ENCODE measurements around the gene IL15RA. TPM values are rescaled to one million over a fixed set of nuclear protein-coding genes. Genes with fewer than 3 reads are reported as not detected.
"Not testable (repeated sequence)": the region's sequence is repeated elsewhere in the genome, so short reads cannot be mapped to it uniquely, and the experiment has no call there.

The IL15RA gene
- polyA plus RNA-seq, 4 donors = 1.8 to 2.4 (median 2.2) TPM

DNA sequence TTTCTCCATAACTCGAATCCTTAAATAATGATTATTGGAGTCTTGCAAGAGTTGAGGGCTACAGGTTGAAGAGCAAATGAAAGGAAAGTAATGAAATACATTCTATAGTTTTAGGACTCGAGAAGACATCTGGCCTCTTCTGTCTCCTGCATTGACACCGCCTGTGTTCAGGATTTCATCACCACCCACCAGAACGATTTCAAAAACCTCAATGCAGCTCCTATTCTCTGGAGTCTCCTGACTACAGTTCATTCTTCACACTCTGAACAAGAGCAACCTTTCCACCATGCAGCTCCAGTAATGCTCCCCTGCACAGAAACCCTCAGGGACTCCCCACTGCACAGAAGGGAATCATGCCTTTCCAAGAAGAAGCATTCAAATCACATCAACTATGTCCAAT lies 5.5 kb downstream of the IL15RA start:
- DNase-seq (ENCODE audit: low read depth in 4 of 4, low spot score in 2 of 4) = no peak

DNA sequence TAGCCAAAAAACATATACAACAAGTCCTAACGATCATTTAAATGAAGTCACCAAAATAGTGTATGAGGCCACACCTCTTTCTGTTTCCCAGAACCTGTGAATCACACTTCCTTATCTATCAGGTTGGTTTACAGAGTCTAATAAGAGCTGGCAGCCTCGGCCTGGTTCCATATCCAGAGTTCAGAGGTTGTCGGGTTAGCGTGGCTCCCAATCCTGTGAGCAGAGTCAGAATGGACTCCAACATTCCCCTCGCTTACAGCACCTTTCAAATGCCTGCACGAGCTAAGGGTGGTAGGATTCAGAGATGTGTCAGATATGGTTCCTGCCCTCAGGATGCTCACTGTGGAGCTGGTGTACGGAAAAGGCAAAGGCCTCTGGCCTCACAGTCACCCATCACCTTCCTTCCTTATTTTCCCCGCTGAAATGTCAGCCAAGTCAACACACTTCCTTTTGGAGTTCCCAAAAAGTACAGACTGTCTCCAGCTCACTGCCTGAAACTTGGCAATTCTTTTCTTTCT lies 6.0 kb downstream of the IL15RA start:
- no peak for DNase-seq (ENCODE audit: low read depth in 4 of 4, low spot score in 2 of 4)

DNA sequence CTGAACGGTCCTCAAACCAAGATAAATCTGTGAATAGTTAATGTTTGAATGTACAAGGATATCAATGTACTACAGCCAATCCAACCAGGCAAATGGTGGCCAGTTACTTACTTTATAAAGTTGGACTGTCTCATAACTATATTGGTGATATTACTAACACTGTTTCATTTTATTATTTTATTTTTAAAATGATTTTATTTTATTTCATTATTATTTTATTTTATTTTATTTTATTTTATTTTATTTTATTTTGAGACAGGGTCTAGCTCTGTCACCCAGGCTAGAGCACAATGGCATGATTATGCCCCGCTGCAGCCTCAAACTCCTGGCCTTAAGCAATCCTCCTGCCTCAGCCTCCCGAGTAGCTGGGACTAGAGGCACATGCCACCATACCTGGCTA lies 6.8 kb downstream of the IL15RA start:
- no peak for DNase-seq (ENCODE audit: low read depth in 4 of 4, low spot score in 2 of 4)

DNA sequence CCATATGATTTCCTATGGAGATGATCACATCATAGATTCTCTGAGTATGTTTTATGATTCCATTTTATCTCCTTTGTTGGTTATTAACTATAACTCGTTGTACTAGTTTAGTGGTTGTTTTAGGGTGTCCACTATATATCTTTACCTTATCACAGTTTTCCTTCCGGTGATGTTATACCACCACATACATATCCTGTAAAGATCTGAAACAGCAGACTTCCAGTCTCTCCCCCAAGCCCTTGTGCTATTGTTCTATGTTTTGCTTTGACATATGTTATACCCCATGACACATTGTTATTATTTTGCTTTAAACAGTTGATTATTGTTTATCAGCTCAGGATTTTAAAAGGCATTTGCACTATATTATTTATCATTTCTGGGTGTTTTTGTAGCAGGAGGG lies 7.3 kb downstream of the IL15RA start:
- DNase-seq (ENCODE audit: low read depth in 4 of 4, low spot score in 2 of 4) = no peak

DNA sequence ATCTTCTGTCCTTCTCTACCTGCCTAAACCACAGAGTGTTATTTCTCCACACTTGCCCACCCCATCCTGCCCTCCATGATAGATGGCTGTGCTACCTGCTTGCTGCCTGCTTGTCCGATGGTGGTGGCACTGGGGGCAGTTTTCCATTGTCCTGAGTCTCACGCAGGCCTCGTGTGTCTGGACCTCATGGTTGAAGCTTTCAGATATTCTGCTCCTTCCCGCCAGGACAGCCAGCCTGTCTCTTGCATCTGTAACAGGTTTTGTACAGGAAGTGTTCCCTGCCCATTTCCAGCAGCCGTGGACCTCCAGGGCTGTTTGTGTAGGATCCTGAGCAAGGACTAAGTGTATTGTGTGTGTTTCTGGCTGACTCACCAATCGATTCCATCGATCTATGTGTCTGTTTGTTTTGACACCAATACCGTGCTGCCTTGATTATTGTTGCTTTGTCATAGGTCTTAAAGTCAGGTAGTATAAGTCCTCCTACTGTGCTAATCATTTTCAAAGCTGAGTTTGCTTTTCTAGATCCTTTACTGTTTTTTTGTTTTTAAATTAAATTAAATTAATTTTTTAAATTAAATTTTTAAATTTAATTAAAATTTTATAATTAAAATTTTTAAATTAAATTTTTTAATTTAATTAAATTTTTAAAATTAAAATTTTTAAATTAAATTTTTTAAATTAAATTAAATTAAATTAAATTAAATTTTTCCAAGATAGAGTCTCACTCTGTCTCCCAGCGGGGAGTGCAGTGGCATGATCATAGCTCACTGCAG lies 8.5 kb downstream of the IL15RA start:
- no peak for DNase-seq (ENCODE audit: low read depth in 4 of 4, low spot score in 2 of 4)

DNA sequence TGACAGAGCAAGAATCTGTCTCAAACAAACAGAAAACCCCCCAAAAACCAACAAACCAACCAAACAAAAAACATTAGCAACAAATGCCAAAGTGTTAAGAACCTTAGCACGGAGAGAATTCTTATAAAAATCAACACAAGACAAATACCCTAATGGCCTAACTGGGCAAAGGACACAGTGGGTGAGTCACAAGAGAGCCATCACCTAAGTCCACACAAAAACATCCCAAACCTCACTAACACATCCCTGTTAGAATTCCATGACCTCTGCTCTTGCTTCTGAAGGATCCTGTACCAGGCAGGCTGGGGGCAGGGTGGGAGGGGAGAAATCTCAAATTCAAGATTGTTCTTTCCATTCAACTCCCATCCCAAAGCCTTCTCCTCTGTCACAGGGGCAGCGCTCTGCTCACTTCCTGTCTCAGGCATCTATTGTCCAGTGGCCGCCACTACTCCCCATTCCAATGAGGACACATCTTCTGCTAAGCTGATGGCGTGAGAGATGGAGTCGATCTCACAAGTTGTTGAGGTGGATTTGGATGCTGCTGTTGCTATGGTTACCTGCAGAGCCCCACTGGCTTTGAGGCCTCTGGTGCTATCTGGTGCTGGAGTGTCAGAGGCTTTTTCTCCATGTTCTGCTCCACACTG lies 9.2 kb downstream of the IL15RA start:
- no peak for DNase-seq (ENCODE audit: low read depth in 4 of 4, low spot score in 2 of 4)

DNA sequence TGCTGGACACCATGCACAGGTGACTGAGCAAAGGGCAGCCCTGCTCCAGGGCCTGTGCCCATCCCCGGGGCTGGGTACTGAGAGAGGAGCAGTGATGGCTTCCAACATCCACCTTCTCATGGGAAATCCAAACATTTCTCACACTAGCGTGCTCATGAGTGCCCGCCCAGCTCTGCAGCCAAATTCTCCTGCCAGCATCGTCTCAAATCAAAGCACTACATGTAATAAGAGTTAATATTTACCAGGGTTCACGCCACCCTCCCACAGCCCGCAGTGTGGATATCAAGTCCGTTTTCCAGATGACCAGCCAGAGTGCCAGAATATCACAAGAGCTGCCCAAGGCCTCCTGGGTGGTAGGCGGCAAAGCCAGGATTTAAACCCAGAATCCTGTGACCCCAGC lies 12.1 kb downstream of the IL15RA start:
- DNase-seq (ENCODE audit: low read depth in 4 of 4, low spot score in 2 of 4) = no peak

DNA sequence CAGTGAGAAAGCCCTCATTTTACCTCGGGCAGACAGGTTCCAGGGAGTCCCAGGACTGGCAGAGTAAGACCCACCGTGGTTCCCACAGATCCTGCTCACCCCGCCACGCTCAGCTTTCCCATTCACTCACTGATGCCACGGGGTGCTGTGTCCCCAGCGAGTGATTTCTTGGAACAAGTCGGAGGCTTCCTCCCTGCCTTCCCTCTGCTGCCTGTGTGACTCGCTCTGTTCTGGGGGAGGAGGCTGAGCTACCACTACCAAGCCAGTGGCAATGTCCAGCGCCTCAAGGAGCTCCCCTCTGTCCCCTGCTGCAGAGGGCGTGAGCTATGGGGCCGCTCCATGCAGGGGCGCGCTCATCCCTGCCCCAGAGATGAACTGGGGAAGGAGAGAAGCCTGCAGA lies 12.6 kb downstream of the IL15RA start:
- DNase-seq (ENCODE audit: low read depth in 4 of 4, low spot score in 2 of 4) = no peak

DNA sequence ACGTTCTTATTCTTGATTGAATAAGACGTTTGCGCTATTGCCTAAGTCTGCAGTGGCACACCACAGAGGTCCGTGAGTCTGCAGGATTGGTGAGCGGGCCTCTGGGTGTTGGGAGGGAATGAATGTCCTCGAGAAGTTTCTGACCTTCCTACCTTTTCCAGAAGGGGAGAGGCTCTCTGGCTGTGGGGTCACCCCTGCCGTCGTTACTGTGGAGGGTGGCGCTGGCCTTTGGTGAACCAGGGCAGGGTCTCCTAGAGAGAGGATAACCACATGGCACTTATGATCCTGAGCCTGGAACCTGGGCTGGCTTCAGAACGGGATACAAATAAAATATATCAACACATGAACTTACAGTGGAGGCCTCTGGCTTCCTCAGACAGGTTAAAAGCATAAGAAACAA lies 13.8 kb downstream of the IL15RA start:
- DNase-seq (ENCODE audit: low read depth in 4 of 4, low spot score in 2 of 4) = no peak

DNA sequence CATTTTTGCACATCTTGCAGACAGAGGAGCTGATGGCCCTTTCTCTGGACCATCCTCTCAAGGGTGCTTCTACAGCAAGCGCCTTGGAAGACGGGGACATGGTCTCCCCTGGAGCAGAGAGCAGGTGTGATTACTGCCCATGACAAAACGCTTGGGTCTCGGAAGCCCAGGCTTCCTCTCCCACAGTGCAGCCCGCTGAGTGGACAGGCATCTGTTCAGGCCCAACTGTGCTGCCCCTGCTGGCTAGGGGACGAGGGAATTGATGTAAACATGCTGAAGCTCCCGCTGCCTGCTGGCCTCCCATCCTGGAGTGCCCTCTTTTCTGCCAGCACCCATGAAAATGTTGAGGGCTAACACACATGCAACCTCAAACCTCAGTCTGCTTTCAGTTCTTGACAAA lies 14.3 kb downstream of the IL15RA start:
- DNase-seq (ENCODE audit: low read depth in 4 of 4, low spot score in 2 of 4) = no peak

DNA sequence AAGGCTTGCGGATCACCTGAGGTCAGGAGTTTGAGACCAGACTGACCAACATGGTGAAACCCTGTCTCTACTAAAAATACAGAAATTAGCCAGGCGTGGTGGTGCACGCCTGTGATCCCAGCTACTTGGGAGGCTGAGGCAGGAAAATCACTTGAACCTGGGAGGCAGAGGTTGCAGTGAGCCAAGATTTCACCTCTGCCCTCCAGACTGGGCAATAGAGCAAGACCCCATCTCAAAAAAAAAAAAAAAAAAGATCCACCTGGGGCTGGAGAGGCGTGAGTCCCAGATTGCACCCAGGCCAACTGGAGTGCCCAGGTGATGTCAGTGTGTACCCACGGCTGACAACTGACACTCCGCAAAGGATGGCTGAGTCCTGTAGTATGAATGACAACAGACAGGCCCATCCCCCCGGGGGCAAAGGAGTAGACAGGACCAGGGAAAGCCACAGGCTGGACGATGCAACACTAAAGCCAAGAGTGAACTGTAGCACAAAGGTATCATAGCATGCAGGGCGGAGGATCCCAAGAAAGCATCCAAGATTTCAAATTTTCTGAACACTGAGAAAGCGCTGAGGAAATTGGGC lies 14.9 kb downstream of the IL15RA start:
- not testable (repeated sequence) for DNase-seq (ENCODE audit: low read depth in 4 of 4, low spot score in 2 of 4)

DNA sequence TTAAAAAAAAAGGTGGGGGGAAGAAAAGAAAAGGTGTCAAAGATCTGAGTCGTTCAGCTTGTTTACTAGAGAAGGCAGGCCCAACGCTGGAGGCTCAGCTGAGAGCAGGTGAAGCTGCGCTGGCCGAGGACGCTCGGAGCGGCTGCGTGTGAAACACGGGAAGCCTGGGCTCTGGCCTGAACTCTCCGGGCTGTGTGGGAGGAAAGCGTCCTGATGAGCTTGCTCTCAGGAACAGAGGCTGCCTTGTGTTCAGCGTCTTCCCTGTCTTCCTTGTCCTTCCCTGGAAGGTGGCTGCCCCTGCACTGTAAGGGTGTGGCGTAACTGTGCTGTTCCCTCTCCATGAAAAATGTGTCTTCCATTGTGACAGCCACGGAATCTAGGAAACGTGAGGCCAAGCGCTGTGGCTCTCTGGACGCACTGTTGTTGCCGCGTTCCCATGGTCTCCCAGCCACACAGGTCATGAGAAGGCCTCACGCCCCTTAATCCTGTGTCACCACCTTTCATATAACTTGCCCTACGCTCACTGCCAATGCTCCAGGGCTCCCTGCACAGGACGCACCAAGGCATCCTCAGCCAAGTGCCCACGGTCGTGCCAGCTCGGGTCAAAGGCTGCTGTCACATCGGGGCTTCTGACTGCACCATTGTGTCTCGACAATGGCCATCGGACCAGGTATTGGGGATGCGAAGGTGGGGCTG lies 15.8 kb downstream of the IL15RA start:
- DNase-seq (ENCODE audit: low read depth in 4 of 4, low spot score in 2 of 4) = no peak

DNA sequence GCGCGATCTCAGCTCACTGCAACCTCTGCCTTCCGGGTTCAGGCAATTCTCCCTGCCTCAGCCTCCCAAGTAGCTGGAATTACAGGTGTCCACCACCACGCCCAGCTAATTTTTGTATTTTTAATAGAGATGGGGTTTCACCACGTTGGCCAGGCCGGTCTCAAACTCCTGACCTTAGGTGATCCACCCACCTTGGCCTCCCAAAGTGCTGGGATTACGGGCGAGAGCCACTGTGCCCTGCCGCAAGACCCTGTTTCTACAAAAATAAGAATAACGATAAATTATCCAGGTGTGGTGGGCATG lies 16.4 kb downstream of the IL15RA start:
- not testable (repeated sequence) for DNase-seq (ENCODE audit: low read depth in 4 of 4, low spot score in 2 of 4)

DNA sequence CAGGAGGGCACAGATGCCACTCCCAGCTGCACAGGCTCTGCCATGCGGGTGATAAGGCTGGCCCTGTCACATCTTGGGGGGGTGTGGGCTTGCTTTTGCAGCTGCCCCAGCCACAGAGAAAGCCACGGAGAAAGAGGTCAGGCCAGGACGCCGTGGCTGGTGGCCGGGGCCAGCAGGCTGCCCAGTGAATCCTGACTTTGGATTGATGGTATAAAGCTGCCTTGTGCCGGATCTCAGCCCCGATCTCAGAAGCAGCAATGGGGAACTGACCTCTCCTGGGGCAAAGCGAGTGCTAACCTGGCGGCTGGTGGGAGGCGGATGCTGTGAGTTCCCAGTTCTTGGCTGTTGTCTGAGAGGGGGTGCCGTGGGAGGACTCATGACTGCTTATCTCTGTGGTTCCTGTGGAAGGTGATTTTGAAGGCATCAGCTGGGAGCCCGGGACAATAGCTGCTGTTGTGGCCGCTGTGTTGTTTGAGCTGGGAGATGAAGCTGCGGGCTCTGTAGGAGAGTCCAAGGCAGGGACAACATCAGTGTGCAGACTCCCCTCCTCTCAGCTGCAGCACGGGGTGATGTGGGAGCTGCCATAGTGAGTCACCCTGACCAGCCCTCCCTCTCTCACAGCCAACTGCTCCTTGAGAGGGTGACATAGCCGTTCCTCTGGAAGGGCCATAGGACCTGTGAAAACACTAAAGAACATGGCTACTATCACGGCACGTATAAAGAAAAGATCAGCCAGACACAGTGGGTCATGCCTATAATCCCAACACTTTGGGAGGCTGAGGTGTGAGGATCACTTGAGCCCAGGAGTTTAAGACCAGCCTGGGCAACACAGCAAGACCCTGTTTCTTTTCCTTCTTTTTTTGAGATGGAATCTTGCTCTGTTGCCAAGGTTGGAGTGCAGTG lies 17.0 kb downstream of the IL15RA start:
- DNase-seq (ENCODE audit: low read depth in 4 of 4, low spot score in 2 of 4) = no peak

DNA sequence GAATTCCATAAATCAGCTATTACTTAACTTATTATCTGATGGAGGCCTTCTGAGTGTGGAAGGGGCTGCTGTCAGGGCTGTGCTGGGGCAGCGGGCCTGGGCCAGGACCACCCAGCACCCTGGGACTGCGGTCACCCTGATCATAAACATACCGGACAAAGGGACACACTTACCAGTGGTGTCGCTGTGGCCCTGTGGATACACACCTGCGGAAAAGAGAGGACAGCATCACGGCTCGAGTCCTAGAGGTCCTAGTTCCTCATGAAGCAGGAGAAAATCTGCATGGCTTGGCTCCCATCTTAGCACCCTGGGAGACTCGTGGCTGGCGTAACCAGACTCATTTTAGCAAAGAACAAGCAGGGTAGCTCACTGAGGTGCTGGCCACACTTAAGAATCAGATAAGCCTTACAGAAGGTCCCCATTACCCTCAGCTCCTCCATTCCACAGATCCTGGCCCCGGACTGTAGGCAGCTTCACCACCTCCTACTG lies 17.7 kb downstream of the IL15RA start:
- DNase-seq (ENCODE audit: low read depth in 4 of 4, low spot score in 2 of 4) = no peak

DNA sequence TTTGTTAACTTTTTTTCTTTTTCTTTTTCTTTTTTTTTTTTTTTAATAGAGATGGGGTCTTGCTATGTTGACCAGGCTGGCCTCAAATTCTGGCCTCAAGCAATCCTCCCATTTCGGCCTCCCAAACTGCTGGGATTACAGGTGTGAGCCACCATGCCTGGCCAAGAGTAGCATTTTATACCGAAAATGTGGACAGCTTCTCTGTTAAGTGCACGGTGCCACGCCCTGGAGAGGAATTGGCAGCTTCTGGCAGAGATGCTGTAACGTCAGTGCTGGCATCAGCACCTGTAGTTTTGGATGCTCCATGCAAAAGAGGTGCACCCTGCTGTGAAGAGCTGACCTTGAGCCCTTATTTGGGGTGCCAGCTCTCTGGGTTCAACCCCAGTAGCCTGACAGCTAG lies 18.2 kb downstream of the IL15RA start:
- no peak for DNase-seq (ENCODE audit: low read depth in 4 of 4, low spot score in 2 of 4)

DNA sequence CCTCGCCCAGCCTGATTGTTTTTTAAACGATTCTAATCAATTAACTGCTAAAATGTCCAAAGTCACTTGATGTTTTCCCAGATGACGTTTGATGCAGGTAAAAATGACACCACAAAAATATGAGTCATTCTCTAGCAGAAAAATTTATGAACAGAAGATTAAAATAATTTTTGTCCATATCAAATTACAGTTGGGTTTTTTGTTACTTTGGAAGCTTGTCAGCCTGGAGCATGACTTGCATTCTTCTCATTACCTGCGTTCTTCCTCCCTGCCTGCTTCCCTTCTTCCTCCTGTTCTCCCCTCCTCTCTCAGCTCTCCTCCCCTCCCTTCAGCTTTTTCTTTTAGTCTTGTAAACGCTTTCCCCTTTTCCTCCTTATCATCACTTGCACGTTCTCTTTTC lies 18.7 kb downstream of the IL15RA start:
- DNase-seq (ENCODE audit: low read depth in 4 of 4, low spot score in 2 of 4) = no peak

DNA sequence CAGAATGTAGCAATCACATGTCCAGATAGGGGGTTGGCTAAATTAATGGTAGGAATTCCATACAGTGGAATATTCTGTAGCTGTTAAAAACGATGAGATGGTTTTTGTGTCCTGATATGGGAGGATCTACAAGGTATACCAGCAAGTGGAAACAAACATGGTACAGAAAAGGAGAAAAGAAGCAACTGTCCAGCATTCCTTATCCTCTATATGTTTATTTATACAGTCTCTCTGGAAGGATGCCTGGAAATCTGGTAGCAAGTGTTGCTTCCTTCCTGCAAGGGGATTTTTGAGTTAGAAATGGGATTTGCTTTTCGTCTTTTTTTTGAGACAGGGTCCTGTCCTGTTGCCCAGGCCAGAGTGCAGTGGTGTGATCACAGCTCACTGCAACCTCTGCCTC lies 19.3 kb downstream of the IL15RA start:
- no peak for DNase-seq (ENCODE audit: low read depth in 4 of 4, low spot score in 2 of 4)

DNA sequence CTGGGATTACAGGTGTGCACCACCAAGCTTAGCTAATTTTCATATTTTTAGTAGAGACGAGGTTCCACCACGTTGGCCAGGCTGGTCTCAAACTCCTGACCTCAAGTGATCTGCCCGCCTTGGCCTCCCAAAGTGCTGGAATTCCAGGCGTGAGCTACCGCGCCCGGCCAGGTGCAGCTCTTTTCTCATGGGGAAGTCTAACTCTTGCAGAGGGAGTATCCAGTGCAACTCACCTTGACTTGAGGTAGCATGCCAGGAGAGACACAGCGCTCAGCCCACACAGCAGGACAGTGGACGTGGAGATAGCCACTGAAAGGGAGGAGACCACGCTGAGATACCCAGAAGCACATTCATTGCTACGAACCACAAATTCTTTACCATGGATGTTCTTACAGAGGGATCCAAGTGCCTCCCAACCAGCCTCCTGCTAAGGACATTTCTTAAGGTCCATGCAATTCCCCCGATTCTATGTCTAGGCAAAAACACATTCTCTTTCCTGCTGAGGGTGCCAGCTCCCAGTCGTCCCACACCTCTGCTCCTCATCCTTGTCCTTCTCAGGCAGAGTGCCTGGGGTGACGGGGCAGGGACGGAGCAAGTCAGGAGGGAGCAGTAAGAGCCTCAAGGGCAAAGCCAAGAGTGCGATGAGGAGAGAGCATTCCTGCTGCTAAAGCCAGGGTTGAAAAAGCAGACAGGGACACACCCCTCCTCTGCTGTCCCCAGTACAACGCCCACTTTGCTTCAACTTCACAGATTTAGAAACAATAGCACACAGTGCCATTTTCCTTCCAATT lies 21.0 kb downstream of the IL15RA start:
- DNase-seq (ENCODE audit: low read depth in 4 of 4, low spot score in 2 of 4) = no peak
